Measurements from ENCODE around the gene MAPK10. TPM values are rescaled to one million over a fixed set of nuclear protein-coding genes. Genes with fewer than 3 reads are reported as not detected.
A peak's percentile ranks its signal among the peaks of the same experiment; 100 is the strongest.

The MAPK10 gene
- total RNA-seq, 1 donor from 2014 or later, result 19.2 TPM

GRCh38 chr4:86242677-86243076 is 117.2 kb downstream of the MAPK10 start:
- Mint-ChIP-seq H3K4me1 (ENCODE audit: unreplicated experiment) (no peaks in the 10 kb centered on the region), H3K27ac (ENCODE audit: unreplicated experiment) (no peak overlapping the region), H3K36me3 (ENCODE audit: unreplicated experiment) (peaks cover 7% of the 10 kb centered on the region), H3K9me3 (ENCODE audit: unreplicated experiment) (peaks cover 21% of the 10 kb centered on the region), H3K27me3 (ENCODE audit: unreplicated experiment) (no peaks in the 10 kb centered on the region), H3K4me3 (ENCODE audit: unreplicated experiment) (no peak overlapping the region)
- TF ChIP-seq CTCF (IDR thresholded peaks at IDR 0.05), result no peak
- DNase-seq (ENCODE audit: extremely low spot score, unreplicated experiment), result no peak

- DNase-seq (ENCODE audit: extremely low spot score, unreplicated experiment), result no peak
- no peak overlapping the region for H3K4me3 Mint-ChIP-seq (ENCODE audit: unreplicated experiment)
- H3K27ac Mint-ChIP-seq (ENCODE audit: unreplicated experiment), result no peak overlapping the region
- H3K4me1 Mint-ChIP-seq (ENCODE audit: unreplicated experiment), result peaks cover 15% of the 10 kb centered on the region
- H3K9me3 Mint-ChIP-seq (ENCODE audit: unreplicated experiment), result peaks cover 16% of the 10 kb centered on the region
- peaks cover 5% of the 10 kb centered on the region for H3K36me3 Mint-ChIP-seq (ENCODE audit: unreplicated experiment)
- no peaks in the 10 kb centered on the region for H3K27me3 Mint-ChIP-seq (ENCODE audit: unreplicated experiment)
- TF ChIP-seq CTCF (IDR thresholded peaks at IDR 0.05), result no peak
These were observed 124.3 kb downstream of the MAPK10 start for GRCh38 chr4:86235549-86235948.

- peaks cover 13% of the 10 kb centered on the region for H3K9me3 Mint-ChIP-seq (ENCODE audit: unreplicated experiment)
- H3K4me3 Mint-ChIP-seq (ENCODE audit: unreplicated experiment), result no peak overlapping the region
- no peaks in the 10 kb centered on the region for H3K27me3 Mint-ChIP-seq (ENCODE audit: unreplicated experiment)
- no peak for DNase-seq (ENCODE audit: extremely low spot score, unreplicated experiment)
- H3K4me1 Mint-ChIP-seq (ENCODE audit: unreplicated experiment), result peaks cover 15% of the 10 kb centered on the region
- H3K27ac Mint-ChIP-seq (ENCODE audit: unreplicated experiment), result peak overlapping the region; percentile 53
- peaks cover 5% of the 10 kb centered on the region for H3K36me3 Mint-ChIP-seq (ENCODE audit: unreplicated experiment)
- no peak for TF ChIP-seq CTCF (IDR thresholded peaks at IDR 0.05)
These were observed 126.2 kb downstream of the MAPK10 start for GRCh38 chr4:86233681-86234080.

GRCh38 chr4:86233090-86233489 is 126.8 kb downstream of the MAPK10 start:
- Mint-ChIP-seq H3K36me3 (ENCODE audit: unreplicated experiment) (peaks cover 2% of the 10 kb centered on the region), H3K4me1 (ENCODE audit: unreplicated experiment) (peaks cover 15% of the 10 kb centered on the region), H3K4me3 (ENCODE audit: unreplicated experiment) (no peak overlapping the region), H3K27me3 (ENCODE audit: unreplicated experiment) (no peaks in the 10 kb centered on the region), H3K27ac (ENCODE audit: unreplicated experiment) (peak overlapping the region; percentile 53), H3K9me3 (ENCODE audit: unreplicated experiment) (peaks cover 9% of the 10 kb centered on the region)
- DNase-seq (ENCODE audit: extremely low spot score, unreplicated experiment), result no peak
- TF ChIP-seq CTCF (IDR thresholded peaks at IDR 0.05), result no peak

GRCh38 chr4:86223472-86223871 is 136.4 kb downstream of the MAPK10 start:
- peak; percentile 55 for TF ChIP-seq CTCF (IDR thresholded peaks at IDR 0.05)
- Mint-ChIP-seq H3K36me3 (ENCODE audit: unreplicated experiment) (peaks cover 2% of the 10 kb centered on the region), H3K4me3 (ENCODE audit: unreplicated experiment) (no peak overlapping the region), H3K9me3 (ENCODE audit: unreplicated experiment) (no peaks in the 10 kb centered on the region), H3K27ac (ENCODE audit: unreplicated experiment) (no peak overlapping the region), H3K27me3 (ENCODE audit: unreplicated experiment) (no peaks in the 10 kb centered on the region), H3K4me1 (ENCODE audit: unreplicated experiment) (peaks cover 9% of the 10 kb centered on the region)
- no peak for DNase-seq (ENCODE audit: extremely low spot score, unreplicated experiment)

Measured in osteocyte (in vitro differentiated cells).